ENCODE results near the gene TDRD6.
"Not testable (repeated sequence)": the region's sequence is repeated elsewhere in the genome, so short reads cannot be mapped to it uniquely, and the experiment has no call there.

TDRD6 gene, protein sequence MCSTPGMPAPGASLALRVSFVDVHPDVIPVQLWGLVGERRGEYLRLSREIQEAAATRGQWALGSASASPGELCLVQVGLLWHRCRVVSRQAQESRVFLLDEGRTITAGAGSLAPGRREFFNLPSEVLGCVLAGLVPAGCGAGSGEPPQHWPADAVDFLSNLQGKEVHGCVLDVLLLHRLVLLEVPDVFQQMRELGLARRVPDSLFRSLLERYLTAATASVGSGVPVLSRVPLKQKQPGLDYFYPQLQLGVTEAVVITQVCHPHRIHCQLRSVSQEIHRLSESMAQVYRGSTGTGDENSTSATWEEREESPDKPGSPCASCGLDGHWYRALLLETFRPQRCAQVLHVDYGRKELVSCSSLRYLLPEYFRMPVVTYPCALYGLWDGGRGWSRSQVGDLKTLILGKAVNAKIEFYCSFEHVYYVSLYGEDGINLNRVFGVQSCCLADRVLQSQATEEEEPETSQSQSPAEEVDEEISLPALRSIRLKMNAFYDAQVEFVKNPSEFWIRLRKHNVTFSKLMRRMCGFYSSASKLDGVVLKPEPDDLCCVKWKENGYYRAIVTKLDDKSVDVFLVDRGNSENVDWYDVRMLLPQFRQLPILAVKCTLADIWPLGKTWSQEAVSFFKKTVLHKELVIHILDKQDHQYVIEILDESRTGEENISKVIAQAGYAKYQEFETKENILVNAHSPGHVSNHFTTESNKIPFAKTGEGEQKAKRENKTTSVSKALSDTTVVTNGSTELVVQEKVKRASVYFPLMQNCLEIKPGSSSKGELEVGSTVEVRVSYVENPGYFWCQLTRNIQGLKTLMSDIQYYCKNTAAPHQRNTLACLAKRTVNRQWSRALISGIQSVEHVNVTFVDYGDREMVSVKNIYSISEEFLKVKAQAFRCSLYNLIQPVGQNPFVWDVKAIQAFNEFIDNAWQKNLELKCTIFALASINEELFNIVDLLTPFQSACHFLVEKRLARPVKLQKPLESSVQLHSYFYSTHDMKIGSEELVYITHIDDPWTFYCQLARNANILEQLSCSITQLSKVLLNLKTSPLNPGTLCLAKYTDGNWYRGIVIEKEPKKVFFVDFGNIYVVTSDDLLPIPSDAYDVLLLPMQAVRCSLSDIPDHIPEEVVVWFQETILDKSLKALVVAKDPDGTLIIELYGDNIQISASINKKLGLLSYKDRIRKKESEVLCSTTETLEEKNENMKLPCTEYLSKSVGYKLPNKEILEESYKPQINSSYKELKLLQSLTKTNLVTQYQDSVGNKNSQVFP (N-terminal part only)

DNA sequence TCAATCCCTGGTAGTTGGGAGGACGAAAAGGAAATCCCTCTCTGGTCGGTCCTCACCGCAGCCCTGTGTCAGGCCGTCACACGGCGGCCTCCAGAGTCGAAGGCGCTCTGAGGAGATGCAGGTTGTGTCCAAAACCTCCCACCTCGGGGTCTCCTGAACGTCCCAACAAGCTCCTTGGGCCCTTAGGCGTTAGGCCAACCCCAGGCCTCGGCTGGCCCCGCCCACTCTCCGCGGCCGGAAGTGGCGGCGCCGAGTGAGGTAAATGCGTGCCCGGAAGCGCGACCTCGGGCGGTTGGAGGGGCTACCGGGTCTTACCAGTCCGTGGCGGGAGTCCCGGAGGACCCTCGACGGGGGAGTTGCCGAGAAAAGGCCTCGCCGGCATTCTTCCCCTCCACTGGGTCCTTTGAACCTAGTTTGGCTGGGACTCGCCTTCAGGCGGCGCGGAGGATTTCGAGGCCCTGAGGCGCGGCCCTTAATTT is at the start of gene TDRD6:
TSS of gene TDRD6 (plus strand) at position 267 of the 479 bp plus-strand sequence. CDS start 244 bp downstream, outside the sequence.
- DNase-seq (ENCODE audit: low read depth) = no peak

DNA sequence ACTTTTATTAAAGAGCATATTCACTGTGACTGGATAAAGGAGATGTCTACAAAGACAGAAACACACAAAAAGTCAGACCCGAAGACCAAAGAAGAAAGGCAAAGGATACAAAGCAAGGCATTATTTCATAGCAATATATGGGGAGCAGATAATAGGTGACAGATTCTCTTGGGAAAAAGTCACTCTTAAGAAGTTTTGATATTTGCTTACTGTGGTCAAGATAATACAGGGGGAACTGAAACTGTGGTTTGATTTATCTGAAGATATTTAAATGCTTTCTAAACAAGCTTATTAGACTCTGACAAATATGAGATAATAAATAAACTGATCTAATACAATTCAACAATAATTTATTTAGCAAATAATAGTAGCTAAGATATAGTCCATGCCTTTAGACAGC is 49.8 kb upstream of the TDRD6 start:
- no peak for DNase-seq (ENCODE audit: low read depth)

DNA sequence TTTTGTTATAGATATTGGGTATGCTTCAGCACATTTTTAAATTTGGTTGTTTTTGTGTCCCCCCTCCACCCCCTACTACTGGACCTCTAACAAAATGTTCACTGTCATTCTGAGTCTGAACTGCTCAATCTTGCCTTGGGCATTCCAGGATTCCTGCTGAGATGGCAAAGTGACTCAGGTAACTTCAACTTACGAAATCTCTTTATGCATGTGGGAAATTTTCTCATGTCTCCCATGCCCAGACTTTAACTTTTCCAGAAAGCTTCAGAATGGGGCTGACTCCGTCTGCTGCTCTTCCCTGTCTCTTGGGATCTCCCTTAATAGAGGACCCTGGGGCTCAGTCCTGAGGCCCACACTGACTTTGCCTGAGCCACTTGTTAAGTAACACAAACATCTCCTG is 49.0 kb upstream of the TDRD6 start:
- DNase-seq (ENCODE audit: low read depth) = no peak

DNA sequence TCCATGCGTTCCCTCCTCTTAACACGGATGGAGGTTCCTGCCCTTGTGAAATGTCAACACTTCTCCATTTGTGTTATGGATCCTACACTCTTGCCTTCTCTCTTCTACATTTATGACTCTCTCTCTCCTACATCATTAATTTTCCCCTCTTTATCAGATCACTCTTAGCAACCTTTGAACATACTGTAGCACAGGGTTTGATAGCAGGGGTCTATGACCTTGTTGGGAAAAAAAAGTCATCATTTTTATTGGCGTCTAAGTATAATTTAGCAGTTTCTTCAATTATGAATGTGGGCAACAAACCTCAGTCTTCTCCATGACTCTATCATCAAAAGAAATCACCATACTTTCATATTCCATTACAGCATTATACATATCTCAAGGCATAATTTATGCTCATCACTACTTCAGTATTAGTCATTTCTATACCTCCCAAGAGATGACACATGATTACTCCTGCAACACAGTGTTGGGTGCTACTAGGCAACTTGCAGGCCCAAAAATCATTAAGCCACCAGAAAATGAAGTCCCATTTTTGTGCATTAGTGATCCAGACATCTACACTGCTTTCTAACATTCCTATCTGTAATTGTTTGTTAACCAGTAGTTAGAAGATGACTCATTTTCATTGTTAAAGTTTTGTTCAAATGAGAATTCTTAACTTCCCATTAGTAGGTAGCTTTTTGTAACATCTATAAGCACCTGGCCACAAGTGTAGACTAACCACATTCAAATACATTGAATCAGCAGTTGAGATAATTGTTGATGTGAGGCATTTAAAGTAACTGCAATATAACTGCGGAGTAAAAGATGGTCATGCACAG is 44.5 kb upstream of the TDRD6 start:
- DNase-seq (ENCODE audit: low read depth) = no peak

DNA sequence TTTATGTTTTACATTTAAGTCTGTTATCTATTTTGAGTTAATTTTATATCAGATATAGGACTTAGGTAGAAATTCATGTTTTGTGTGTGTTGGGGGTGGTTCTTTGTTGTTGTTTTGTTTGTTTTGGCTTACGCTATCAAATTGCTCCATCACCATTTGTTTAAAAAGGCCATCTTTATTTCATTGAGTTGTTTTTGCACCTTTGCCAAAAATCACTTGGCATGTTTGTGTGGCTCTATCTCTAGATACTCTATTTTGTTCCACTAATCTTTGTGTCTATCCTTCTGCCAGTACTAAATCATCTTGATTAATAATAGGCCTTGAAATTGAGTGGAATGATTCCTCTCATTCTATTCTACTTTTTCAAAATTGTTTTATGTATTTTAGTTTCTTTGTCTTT is 42.4 kb upstream of the TDRD6 start:
- no peak for DNase-seq (ENCODE audit: low read depth)

DNA sequence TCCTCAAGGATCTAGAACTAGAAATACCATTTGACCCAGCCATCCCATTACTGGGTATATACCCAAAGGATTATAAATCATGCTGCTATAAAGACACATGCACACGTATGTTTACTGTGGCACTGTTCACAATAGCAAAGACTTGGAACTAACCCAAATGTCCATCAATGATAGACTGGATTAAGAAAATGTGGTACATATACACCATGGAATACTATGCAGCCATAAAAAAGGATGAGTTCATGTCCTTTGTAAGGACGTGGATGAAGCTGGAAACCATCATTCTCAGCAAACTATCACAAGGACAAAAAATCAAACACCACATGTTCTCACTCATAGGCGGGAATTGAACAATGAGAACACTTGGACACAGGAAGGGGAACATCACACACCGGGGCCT is 39.6 kb upstream of the TDRD6 start:
- DNase-seq (ENCODE audit: low read depth) = not testable (repeated sequence)

DNA sequence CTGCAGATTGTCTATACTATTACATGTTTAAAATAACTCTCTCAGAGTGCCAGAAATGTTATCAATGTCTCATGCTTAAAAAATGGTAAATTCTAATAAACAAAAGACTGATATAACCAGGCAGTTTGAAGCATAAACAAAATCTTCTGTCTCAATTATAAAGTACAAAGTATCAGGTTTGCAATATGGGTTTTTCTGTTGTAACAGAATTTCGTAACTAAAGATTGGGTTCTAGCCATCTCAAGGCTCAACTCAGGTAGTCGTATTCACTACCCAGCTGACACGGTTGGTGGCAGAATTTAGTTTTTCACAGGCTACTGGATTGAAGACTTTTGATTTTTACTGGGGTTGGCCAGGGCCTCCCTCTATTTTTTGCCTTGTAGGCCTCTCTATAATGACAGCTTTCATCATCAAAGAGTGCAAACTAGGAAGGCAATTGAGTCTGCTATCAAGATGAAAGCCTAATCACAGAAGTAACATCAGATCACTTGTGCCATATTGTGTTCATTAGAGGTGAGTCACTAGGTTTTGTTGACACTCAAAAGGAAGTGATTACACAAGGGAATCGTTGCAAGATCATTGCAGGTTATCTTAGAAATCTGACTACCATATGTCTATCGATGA is 38.7 kb upstream of the TDRD6 start:
- no peak for DNase-seq (ENCODE audit: low read depth)

DNA sequence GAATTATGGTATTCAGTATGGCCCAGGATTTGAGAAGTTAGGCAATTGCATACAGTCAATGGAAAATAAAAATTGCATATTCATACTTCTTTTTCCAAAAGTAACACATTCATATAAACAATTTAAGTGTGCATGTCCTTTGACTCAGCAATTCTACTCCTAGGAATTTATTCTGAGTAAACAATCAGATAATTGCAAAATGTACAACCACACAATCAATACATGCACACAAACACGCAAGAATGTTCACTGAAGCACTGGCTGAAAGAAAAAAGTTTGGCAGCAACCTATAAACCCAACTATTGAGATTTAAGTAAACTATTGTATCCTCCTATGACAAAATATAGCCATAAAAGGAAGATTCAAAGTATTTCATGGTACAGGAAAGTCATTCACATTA is 36.7 kb upstream of the TDRD6 start:
- no peak for DNase-seq (ENCODE audit: low read depth)

DNA sequence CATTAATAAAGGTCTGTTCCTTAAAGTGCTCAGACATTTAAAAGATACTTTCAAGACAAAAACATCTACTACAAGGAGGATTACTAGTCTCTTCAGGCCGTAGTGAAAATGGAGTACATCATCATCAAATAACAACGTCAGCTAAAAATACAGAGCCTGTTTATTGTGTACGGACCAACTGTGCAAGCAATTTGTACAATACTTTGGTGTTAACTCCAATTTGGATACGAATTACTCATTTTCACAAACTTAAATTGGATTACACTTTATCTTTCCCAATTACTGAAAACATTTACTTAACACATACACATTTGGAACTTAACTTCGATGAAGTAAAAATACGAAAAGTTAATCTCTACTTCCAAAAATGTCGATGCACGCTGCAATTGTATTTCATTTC is 35.9 kb upstream of the TDRD6 start:
- DNase-seq (ENCODE audit: low read depth) = no peak

DNA sequence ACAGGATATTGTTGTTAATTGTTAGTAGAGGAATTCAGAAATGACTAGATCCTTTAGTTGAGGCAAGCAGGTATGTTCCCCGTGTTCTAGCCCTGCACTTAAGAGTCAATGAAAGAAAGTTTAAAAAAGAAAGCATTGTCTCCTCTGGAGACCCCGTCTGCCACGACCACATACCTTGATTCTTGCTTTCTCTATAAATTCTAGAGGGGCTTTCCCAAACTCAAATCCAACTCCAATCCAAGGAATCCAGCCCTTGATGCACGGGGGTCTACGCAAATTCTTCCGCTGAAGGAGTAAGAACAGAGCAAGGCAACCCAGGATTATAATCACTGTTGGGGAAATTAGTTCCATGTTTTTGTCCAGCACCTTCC is 35.5 kb upstream of the TDRD6 start:
- DNase-seq (ENCODE audit: low read depth) = no peak

DNA sequence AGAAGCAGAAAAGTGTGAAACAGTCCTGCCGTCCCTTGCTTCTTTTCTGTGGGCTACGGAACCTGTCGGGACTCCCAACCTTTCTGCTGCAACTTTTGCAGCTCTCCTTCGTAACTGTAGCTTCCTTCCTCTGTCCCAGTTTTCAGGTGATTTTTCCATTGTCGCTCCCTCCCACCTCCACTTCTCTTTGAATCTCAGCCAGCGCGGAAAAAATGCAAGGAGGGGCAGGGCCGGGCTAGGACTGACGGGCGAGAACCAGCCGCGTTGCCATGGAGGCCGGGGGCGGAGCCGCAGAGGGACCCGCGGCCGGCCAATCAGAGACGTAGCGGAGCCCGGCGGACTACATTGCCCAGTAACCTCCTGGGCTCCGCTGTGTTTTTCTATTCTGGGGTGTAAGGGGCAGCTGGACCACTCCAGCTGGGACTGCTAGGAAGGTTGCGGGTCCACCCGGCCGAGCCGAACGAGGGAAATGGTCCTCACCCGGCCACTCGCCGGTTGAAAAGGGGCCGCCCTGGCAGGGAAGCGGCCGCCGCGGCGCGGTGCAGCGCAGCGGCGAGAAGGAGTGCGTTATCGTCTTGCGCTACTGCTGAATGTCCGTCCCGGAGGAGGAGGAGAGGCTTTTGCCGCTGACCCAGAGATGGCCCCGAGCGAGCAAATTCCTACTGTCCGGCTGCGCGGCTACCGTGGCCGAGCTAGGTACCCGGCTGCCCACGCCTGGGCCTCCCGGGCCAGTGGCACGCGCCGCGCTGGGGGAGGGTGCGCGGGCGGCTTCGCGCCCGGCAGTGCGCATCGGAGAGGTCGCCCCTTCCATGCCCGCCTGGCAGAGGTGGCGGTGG is 34.9 kb upstream of the TDRD6 start, which contains the start of the genes CYP39A1 and SLC25A27:
TSS of gene CYP39A1 (minus strand) at position 216 of the 836 bp plus-strand sequence. CDS start 236 bp downstream, outside the sequence.
TSS of gene SLC25A27 (plus strand) at position 373 of the 836 bp plus-strand sequence. CDS start at position 591, 218 bp downstream.
- peak; percentile 81 for DNase-seq (ENCODE audit: low read depth)

DNA sequence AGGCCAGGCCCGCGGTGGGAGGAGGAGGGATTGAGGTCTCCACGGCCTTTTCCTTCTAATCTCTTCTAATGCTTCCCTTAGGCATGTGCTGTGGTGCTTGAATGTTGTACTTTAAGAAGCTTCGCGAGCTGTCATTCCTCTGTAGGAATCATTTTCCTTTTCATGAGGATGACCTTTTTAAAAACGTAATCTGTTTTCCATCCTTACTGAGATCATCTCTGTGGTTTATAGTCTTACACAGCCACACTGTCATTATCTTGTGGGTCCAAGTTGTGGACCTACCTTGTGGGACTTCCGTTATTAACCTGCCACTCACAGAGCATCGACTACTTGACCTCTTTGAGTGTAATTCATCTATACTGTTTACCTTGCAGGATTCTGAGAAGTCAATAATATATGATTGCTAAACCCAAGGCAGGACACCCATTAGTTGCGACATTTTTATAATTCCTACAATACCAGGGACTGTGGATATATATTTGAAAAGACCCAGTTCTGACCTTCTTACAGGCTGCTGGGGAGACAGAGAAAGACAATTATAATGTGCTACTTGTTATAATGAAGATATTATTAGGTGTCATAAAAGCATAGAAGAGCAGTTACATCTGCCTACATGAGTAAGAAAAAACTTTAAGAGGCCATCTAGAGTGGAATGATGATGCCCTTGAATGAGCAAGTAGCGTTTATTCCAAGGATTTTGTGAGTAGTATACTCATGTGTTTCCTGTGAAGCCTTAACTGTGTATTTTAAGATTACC is 34.1 kb upstream of the TDRD6 start:
- DNase-seq (ENCODE audit: low read depth) = no peak

DNA sequence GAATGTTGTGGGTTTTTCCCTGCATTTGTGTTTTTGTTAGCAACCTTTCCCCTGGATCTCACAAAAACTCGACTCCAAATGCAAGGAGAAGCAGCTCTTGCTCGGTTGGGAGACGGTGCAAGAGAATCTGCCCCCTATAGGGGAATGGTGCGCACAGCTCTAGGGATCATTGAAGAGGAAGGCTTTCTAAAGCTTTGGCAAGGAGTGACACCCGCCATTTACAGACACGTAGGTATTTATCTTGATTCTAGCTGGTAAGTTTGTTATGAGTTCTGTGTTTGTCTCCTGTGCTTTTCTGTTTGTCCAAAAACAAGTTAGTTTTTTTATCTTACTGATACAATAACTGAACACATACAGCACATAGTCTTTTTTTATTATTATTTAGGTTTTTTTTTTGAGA is 31.9 kb upstream of the TDRD6 start:
- no peak for DNase-seq (ENCODE audit: low read depth)

DNA sequence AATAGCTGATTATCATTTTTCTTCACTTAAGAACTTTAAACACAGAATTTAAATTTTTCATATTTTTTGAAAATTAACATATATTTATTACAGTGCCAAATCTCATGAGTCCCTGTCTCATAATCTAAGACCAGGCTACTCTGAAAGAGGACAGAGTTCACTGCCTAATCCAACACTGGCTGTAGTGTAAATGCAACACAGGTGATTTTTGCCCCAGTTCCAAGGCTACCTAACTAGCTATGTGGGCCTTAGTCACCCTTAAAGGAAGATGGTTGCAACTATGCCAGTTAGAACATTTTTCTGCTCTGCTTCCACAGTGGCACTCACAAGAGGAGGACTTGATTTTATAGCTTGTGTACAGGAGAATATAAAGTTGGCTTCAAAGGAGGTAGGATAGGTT is 30.0 kb upstream of the TDRD6 start:
- DNase-seq (ENCODE audit: low read depth) = no peak

DNA sequence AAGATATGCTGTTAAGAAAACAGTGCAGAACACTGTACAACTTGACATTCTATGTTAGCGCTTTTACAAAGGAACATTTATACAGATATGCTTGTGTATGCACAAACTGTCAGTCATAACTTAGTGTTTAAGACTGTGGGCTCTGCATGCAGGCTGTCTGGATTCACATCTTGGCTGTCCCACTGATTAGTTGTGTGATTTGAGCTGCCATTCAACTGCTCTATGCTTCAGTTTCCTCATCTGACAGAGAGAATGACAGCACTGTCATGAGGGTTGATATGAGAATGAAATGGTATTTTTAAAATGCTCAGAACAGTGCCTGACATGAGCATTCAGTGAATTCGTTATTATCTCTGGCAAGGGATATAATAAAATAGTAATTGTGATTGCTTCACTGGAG is 26.2 kb upstream of the TDRD6 start:
- no peak for DNase-seq (ENCODE audit: low read depth)

DNA sequence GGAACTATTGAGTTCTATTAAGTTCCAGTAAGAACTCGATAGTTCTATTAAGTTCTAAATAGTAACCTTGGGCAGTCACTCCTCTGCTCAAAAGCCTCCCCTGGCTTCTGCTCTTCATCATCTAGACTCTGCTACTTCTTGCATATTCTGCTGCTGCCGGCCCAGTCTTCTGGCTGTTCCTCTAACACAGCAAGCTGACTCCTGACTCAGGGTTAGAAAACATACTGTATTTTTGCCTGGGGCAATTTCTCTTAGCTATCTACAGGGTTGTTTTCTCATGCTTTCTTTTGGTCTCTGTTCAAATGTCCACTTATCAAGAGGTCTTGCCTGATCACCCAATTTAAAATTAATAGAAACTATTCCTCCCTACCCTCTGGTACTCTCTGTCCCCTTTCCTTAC is 20.3 kb upstream of the TDRD6 start:
- DNase-seq (ENCODE audit: low read depth) = no peak

DNA sequence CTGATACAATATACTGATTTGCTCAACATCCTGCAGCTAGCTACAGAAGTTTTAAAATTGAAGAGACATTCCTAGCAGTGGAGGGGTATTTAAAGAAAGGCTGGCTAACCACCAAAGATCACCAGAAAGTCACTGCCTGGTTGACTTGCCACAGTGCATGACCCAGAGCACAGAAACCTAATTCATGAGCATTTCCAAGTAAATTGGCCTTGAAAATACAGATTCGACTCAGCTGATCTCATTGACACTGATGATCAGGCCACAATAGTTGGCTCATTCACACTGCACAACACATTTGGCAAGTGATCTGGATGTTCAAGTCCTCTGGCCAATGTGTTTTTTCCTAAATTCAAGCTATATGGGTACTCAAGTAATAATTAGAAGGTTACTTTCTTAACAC is 13.3 kb upstream of the TDRD6 start:
- DNase-seq (ENCODE audit: low read depth) = no peak

DNA sequence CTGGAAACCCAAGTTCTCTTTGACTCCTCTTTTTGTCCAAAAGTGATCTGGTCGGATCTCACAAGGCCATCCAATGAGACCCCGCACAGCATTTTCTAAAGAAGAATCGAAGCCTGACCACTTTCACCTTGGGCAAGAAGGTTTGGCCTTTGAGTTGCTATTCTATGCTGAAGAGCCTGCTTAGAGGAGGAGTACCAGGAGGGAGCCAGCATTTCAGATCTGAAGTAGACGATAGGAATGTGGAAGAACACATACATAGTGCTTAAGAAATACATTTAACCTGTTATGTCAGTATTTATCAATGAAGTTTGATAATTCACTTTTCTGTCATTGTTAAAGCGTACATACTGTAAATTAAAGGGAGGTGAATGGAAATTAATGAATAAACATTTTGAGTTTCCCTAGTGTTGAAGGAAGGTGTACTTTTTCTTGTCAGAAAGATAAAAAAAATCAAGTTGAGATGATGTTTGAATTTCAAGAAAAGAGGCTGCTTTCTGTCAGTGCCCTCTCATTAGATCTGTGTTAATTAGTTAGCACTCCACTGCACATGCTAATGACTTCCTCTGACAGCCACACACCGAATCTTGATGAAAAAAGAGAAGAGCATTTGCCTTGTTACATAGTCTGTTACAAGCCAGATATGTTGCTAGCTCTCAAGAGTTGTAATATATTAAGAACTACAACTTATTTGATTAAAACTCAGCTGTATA is 10.9 kb upstream of the TDRD6 start:
- no peak for DNase-seq (ENCODE audit: low read depth)
